Psoas muscle (tissue), 8 donors: ENCODE results near the gene LYPLA2. TPM values are rescaled to one million over a fixed set of nuclear protein-coding genes. Genes with fewer than 3 reads are reported as not detected.

Experiments used
- ATAC-seq, 4 donors: fragments of 200-7000 bp; cut with Tn5 transposase; one replicate each; pipeline ENCODE4 v1.9.1; 2020; ENCODE audit warnings: moderate library complexity in 3 of 4, mild to moderate bottlenecking in 2 of 4
- DNase-seq, 2 donors: peaks; one replicate each; pipeline ENCODE4 v3.0.0-alpha.2; 2020
- H3K27ac ChIP-seq: fragments of 200-600 bp; one replicate; pipeline ENCODE4 v1.8.0; 2022
- H3K27me3 ChIP-seq, 3 donors: fragments of 200-600 bp in 1 of 3; one replicate each; pipeline versions ENCODE4 v1.6.1 to v1.8.0; 2013 to 2022; ENCODE audit warnings: low read length in 2 of 3, mild to moderate bottlenecking in 2 of 3, moderate library complexity in 1 of 3; ENCODE audit not compliant: insufficient read depth in 3 of 3
- H3K36me3 ChIP-seq, 2 donors: fragments of 200-600 bp in 1 of 2; one replicate each; pipeline versions ENCODE4 v1.6.1 to v1.8.0; 2013 to 2022; ENCODE audit warnings: low read depth in 1 of 2, mild to moderate bottlenecking in 1 of 2, moderate library complexity in 1 of 2; ENCODE audit not compliant: insufficient read depth in 1 of 2
- H3K4me1 ChIP-seq: fragments of 200-600 bp; one replicate; pipeline ENCODE4 v1.8.0; 2022
- H3K4me3 ChIP-seq: fragments of 200-600 bp; one replicate; pipeline ENCODE4 v1.8.0; 2022; ENCODE audit warnings: mild to moderate bottlenecking
- H3K9me3 ChIP-seq: fragments of 200-600 bp; one replicate; pipeline ENCODE4 v1.8.0; 2022
- CTCF ChIP-seq: fragments of 200-600 bp; IDR thresholded peaks from one replicate; pipeline ENCODE4 v1.8.0; 2022; ENCODE audit warnings: antibody characterized with exemption
- WGBS, 3 donors: extraction: QIAGEN DNeasy Blood & Tissue Kit; methylation state at CpG; one replicate each; pipeline versions ENCODE4 v1.1.6 to v1.1.7; 2013; 5-methylcytosine and 5-hydroxymethylcytosine counted together
- intact Hi-C, 2 donors: fragments of 100-400 bp; cut with DNase I; formaldehyde crosslinking; loops; one replicate each; pipeline versions ENCODE4 v1.11.0 to v1.14.2; 2022
- polyA plus RNA-seq, 3 donors: library from polyadenylated mRNA; stranded (reverse); fragments of 200-250 nt; gene quantifications; one replicate each; pipeline ENCODE4 v1.2.3, GENCODE V29; 2013
- total RNA-seq, 4 donors: library from RNA; stranded (reverse); fragmentation: NEBNext Ultra II Directional in 2 of 4; extraction: Animal tissue kit (Norgen Biotek cat#: 25700) in 2 of 4; gene quantifications; one replicate each; pipeline versions ENCODE4 v1.2.1 to v1.2.4, GENCODE V29; 2021 to 2023
- donor health status: healthy with polysubstance abuse.
- donor health status: DM: no; HTN: no; CAD: no; lungs with moderate emphysema.
- donor health status: Bipolar disorder and iron deficiency.
- donor health status: healthy.
- donor health status: DM: yes; HTN: yes; CAD: no.
- donor health status: DM: no; HTN: no; CAD: no.
- donor health status: DM: no; HTN: no; CAD: no.
- donor health status: DM: yes; HTN: yes; CAD: no.

The LYPLA2 gene
- total and polyA plus RNA-seq, 7 donors, result 24.0 to 97.6 (median 35.2) TPM

DNA sequence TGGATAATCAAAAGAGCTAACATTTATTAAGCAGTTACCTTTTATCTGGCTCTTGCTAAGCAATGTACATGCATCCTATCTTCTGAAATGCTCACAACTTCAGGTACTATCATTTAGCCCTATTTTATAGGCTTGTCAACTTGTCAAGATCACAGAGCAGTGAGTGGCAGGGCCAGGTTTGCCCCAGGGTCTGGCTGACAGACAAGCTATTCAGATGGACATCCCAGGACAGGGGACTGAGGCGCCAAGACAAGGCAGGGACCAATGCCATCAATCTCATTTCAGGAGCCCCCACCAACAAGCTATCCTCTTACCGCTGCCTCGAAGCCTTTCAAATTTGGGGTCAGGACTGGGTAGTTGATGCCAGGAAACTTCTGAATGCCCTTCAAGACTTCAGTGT, 25.4 kb downstream of the LYPLA2 start:
- no peaks in the 10 kb centered on the region for H3K27me3 ChIP-seq
- no peak for DNase-seq
- 41 to 46% (median 43%) methylated on average over 3 of the region's 3 CpGs for WGBS, 3 donors
- H3K4me3 ChIP-seq, result no peak overlapping the region
- H3K9me3 ChIP-seq, result no peaks in the 10 kb centered on the region
- H3K4me1 ChIP-seq, result no peaks in the 10 kb centered on the region
- no peak for TF ChIP-seq CTCF
- H3K27ac ChIP-seq, result peak overlapping the region; percentile 16
- ATAC-seq, result peak in 3 of 4 donors; percentile 41 to 81 (median 79)
- intact Hi-C loops, result no loop called here
- peaks cover 3 to 89% of the 10 kb centered on the region in 2 donors for H3K36me3 ChIP-seq

GRCh38 chr1:23816906-23817305, 26.0 kb downstream of the LYPLA2 start:
- intact Hi-C loops, result no loop called here
- H3K36me3 ChIP-seq, result peaks cover 3 to 85% of the 10 kb centered on the region in 2 donors
- no peaks in the 10 kb centered on the region for H3K9me3 ChIP-seq
- no peak overlapping the region for H3K4me3 ChIP-seq
- no peaks in the 10 kb centered on the region for H3K27me3 ChIP-seq
- H3K4me1 ChIP-seq, result no peaks in the 10 kb centered on the region
- no peak overlapping the region for H3K27ac ChIP-seq
- DNase-seq (no peak), ATAC-seq (no peak)
- no peak for TF ChIP-seq CTCF

GRCh38 chr1:23817633-23818032, 26.7 kb downstream of the LYPLA2 start:
- no peak overlapping the region for H3K27ac ChIP-seq
- no peaks in the 10 kb centered on the region for H3K9me3 ChIP-seq
- no peaks in the 10 kb centered on the region for H3K27me3 ChIP-seq
- no peak overlapping the region for H3K4me3 ChIP-seq
- intact Hi-C loops, result no loop called here
- WGBS, 3 donors, result 89 to 95% (median 91%) methylated on average over 3 of the region's 3 CpGs
- ATAC-seq (no peak), DNase-seq (no peak)
- peaks cover 3 to 78% of the 10 kb centered on the region in 2 donors for H3K36me3 ChIP-seq
- H3K4me1 ChIP-seq, result no peaks in the 10 kb centered on the region
- TF ChIP-seq CTCF, result no peak

DNA sequence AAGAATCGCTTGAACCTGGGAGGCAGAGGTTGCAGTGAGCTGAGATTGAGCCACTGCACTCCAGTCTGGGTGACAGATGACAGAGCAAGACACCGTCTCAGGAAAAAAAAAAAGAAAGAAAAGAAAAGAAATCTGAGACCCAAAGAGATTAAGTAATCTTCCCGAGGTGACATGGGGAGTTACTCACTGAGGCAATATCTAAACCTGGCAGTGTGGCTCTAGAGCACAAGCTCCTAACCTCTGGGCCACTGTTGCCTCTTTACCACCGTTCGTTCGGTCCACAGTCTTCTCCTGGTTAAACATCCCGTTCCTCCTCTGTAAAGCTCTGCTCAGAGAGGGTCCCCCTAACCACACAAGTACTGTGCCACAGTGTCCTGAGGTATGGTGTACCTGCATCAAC, 32.8 kb downstream of the LYPLA2 start:
- intact Hi-C loops, result no loop called here
- ATAC-seq, result peak in 3 of 4 donors; percentile 54 to 61 (median 57)
- H3K27me3 ChIP-seq, result no peaks in the 10 kb centered on the region

More for the DNA sequence above, 32.8 kb downstream of the LYPLA2 start:
- peak overlapping the region; percentile 93 for H3K4me3 ChIP-seq
- no peaks in the 10 kb centered on the region for H3K9me3 ChIP-seq
- DNase-seq, result no peak
- H3K4me1 ChIP-seq, result peaks cover 15% of the 10 kb centered on the region
- peaks cover 0 to 16% of the 10 kb centered on the region in 2 donors for H3K36me3 ChIP-seq
- peak overlapping the region; percentile 97 for H3K27ac ChIP-seq
- 45 to 58% (median 55%) methylated on average over 7 of the region's 7 CpGs for WGBS, 3 donors
- no peak for TF ChIP-seq CTCF
